K562 (cell line): Measurements from ENCODE around the gene DAPL1. TPM values are rescaled to one million over a fixed set of nuclear protein-coding genes. Genes with fewer than 3 reads are reported as not detected.

Source experiments
- ATAC-seq: fragments of 200-7000 bp; cut with Tn5 transposase; 3 replicates; pipeline ENCODE4 v1.9.1; 2020; ENCODE audit warnings: moderate library complexity
- BruUV-seq: library from RNA; stranded (reverse); fragments of 400-500 nt; replicated peaks from 2 replicates; lab custom pipeline; 2021; lab: Mats Ljungman, UMichigan
- CTCF ChIA-PET: fragments of 300-600 bp; formaldehyde crosslinking; extraction: SDS; loops from one replicate; lab custom pipeline; 2021; ENCODE audit warnings: low intra/inter-chr PET ratio; lab: Yijun Ruan, JAX
- POLR2A ChIA-PET: fragments of 300-600, 350-650 bp; sonication (Branson Sonifier 250); formaldehyde crosslinking; extraction: SDS; loops from one replicate; lab custom pipeline; 2021; ENCODE audit warnings: antibody characterized with exemption, inconsistent platforms; lab: Yijun Ruan, JAX
- DNase-seq, 4 experiments: peaks; one replicate each; pipeline versions ENCODE4 v3.0.0 to v3.0.0-alpha.2; 2011 to 2018; ENCODE audit warnings: low spot score in 3 of 4, mixed read lengths in 3 of 4; ENCODE audit errors: extremely low read depth in 1 of 4
- FAIRE-seq: peaks from 2 replicates; lab custom pipeline; 2011; peaks lifted over from hg19 to GRCh38; lab: Jason Lieb, UNC
- H2AFZ ChIP-seq: 2 replicates; pipeline ENCODE4 v1.6.0; 2011; ENCODE audit warnings: low read depth, low read length, control low read depth, inconsistent platforms
- H3K27ac ChIP-seq: fragments of 200-600 bp; 3 replicates; pipeline ENCODE4 v1.8.0; 2011; ENCODE audit warnings: low read depth, mild to moderate bottlenecking, control low read depth, inconsistent platforms, low read length, moderate library complexity, mixed read lengths; ENCODE audit errors: extremely low read depth
- H3K27me3 ChIP-seq, 2 experiments: fragments of 300-600 bp in 1 of 2; 2 replicates in 1 of 2; 3 replicates in 1 of 2; pipeline versions ENCODE4 v1.6.0 to v1.8.0; 2011; ENCODE audit warnings: inconsistent platforms in 2 of 2, low read length in 2 of 2, mild to moderate bottlenecking in 1 of 2, mixed read lengths in 1 of 2, moderate library complexity in 1 of 2; ENCODE audit not compliant: control insufficient read depth in 2 of 2, insufficient read depth in 2 of 2
- H3K36me3 ChIP-seq: fragments of 300-600 bp; 3 replicates; pipeline ENCODE4 v1.8.0; 2011; ENCODE audit warnings: mild to moderate bottlenecking, low read length, inconsistent platforms; ENCODE audit not compliant: control insufficient read depth, insufficient read depth
- H3K4me1 ChIP-seq, 2 experiments: fragments of 200-600 bp in 1 of 2; replicated peaks in 1 of 2; 2 replicates in 1 of 2; 3 replicates in 1 of 2; pipeline versions ENCODE4 v1.5.1 to v1.8.0; 2011; ENCODE audit warnings: inconsistent platforms in 2 of 2, low read length in 2 of 2, mild to moderate bottlenecking in 1 of 2, mixed read lengths in 1 of 2, moderate library complexity in 1 of 2; ENCODE audit not compliant: control insufficient read depth in 2 of 2, insufficient read depth in 2 of 2
- H3K4me2 ChIP-seq: 2 replicates; pipeline ENCODE4 v1.6.1; 2011; ENCODE audit warnings: low read length, control low read depth, inconsistent platforms, mixed read lengths; ENCODE audit not compliant: insufficient read depth
- H3K4me3 ChIP-seq: fragments of 200-600 bp; sonication (generic), shearing (Covaris generic); 2 replicates; pipeline ENCODE4 v1.5.1; 2016; ENCODE audit warnings: control low read depth, inconsistent platforms
- H3K79me2 ChIP-seq: fragments of 200-600 bp; 3 replicates; pipeline ENCODE4 v1.8.0; 2011; ENCODE audit warnings: low read length, inconsistent platforms; ENCODE audit not compliant: control insufficient read depth, insufficient read depth
- H3K9ac ChIP-seq, 2 experiments: 2 replicates each; pipeline versions ENCODE4 v1.6.0 to v1.6.1; 2011; ENCODE audit warnings: low read depth in 2 of 2, low read length in 2 of 2, control low read depth in 1 of 2, inconsistent platforms in 1 of 2, mild to moderate bottlenecking in 1 of 2, mixed read lengths in 1 of 2; ENCODE audit not compliant: insufficient read depth in 1 of 2
- H3K9me1 ChIP-seq: one replicate; pipeline ENCODE4 v1.6.0; 2011; ENCODE audit warnings: inconsistent platforms, mild to moderate bottlenecking, low read length, moderate library complexity; ENCODE audit not compliant: control insufficient read depth, insufficient read depth
- H3K9me3 ChIP-seq: replicated peaks from 2 replicates; pipeline ENCODE4 v1.5.1; 2011; ENCODE audit warnings: low read depth, low read length, inconsistent platforms; ENCODE audit not compliant: control insufficient read depth, insufficient read depth
- H4K20me1 ChIP-seq: replicated peaks from 2 replicates; pipeline ENCODE4 v1.6.1; 2011; ENCODE audit warnings: low read length, inconsistent platforms, mixed read lengths; ENCODE audit not compliant: control insufficient read depth, insufficient read depth
- ATF1 ChIP-seq, 2 experiments: fragments of 450-650 bp in 1 of 2; IDR thresholded peaks; 2 replicates each; pipeline ENCODE4 v1.6.1; 2016; ENCODE audit warnings: missing compliant biosample characterization in 1 of 2, missing genetic modification characterization in 1 of 2
- BMI1 ChIP-seq: fragments of 150-350 bp; IDR thresholded peaks from 2 replicates; pipeline ENCODE4 v1.6.1; 2014; ENCODE audit warnings: low read length
- CBFA2T2 ChIP-seq: fragments of 450-650 bp; conservative IDR thresholded peaks from 2 replicates; pipeline ENCODE4 v1.6.1; 2017; ENCODE audit warnings: mild to moderate bottlenecking
- COPS2 ChIP-seq: fragments of 450-650 bp; conservative IDR thresholded peaks from 2 replicates; pipeline ENCODE4 v1.6.1; 2016; ENCODE audit warnings: mild to moderate bottlenecking, moderate library complexity
- CTCF ChIP-seq, 3 experiments: IDR thresholded peaks in 2 of 3; conservative IDR thresholded peaks in 1 of 3; 2 replicates each; pipeline ENCODE4 v1.5.1; 2011 to 2012; ENCODE audit warnings: low read length in 3 of 3, mild to moderate bottlenecking in 3 of 3, control low read depth in 2 of 3, improper control_type of control experiment in 1 of 3, inconsistent platforms in 1 of 3, low read depth in 1 of 3, mixed read lengths in 1 of 3, moderate library complexity in 1 of 3; ENCODE audit not compliant: insufficient read depth in 2 of 3
- MAFF ChIP-seq: IDR thresholded peaks from 2 replicates; pipeline ENCODE4 v1.6.1; 2012; ENCODE audit warnings: low read length, improper control_type of control experiment
- NR2C2 ChIP-seq, 2 experiments: fragments of 200-800 bp in 1 of 2; sonication (Bioruptor generic) in 1 of 2; sonication (generic) in 1 of 2; formaldehyde crosslinking in 1 of 2; IDR thresholded peaks; 2 replicates each; pipeline versions ENCODE4 v1.6.1 to v1.8.0; 2016 to 2022; ENCODE audit warnings: mild to moderate bottlenecking in 1 of 2, missing compliant biosample characterization in 1 of 2, missing genetic modification characterization in 1 of 2, missing genetic modification reagents in 1 of 2
- NR2F6 ChIP-seq: fragments of 450-650 bp; formaldehyde crosslinking; IDR thresholded peaks from 2 replicates; pipeline ENCODE4 v1.4.0; 2020; ENCODE audit warnings: mild to moderate bottlenecking
- POLR2H ChIP-seq: IDR thresholded peaks from 2 replicates; pipeline ENCODE4 v1.6.1; 2016; ENCODE audit warnings: missing genetic modification characterization, low read depth, mild to moderate bottlenecking, control low read depth, missing compliant biosample characterization, moderate library complexity
- RFX1 ChIP-seq: fragments of 450-650 bp; IDR thresholded peaks from 2 replicates; pipeline ENCODE4 v1.6.1; 2016; ENCODE audit warnings: mild to moderate bottlenecking, moderate library complexity
- SAFB ChIP-seq: fragments of 200-400 bp; formaldehyde crosslinking; IDR thresholded peaks from 2 replicates; pipeline ENCODE4 v1.6.1; 2017; ENCODE audit warnings: low read depth, low read length, borderline replicate concordance
- TRIM28 ChIP-seq: fragments of 450-650 bp; IDR thresholded peaks from 2 replicates; pipeline ENCODE4 v1.6.1; 2017
- ZBTB8A ChIP-seq: fragments of 450-650 bp; IDR thresholded peaks from 2 replicates; pipeline ENCODE4 v1.6.1; 2018; ENCODE audit warnings: mild to moderate bottlenecking, moderate library complexity; ENCODE audit not compliant: partially characterized antibody
- ZNF239 ChIP-seq: fragments of 250-450 bp; sonication (Bioruptor Pico); IDR thresholded peaks from 2 replicates; pipeline ENCODE4 v1.4.0; 2020; ENCODE audit warnings: mild to moderate bottlenecking
- ZNF277 ChIP-seq: fragments of 250-450 bp; sonication (Bioruptor Pico); IDR thresholded peaks from 2 replicates; pipeline ENCODE4 v1.8.0; 2022; ENCODE audit warnings: inconsistent platforms, mild to moderate bottlenecking, moderate library complexity, borderline replicate concordance
- WGBS: fragments of 100-300 bp; shearing (Covaris generic); methylation state at CpG from one replicate; pipeline ENCODE4 v1.1.6; 2016; ENCODE audit warnings: low coverage, mixed read lengths; ENCODE audit not compliant: insufficient coverage; ENCODE audit errors: missing lambda C conversion rate; 5-methylcytosine and 5-hydroxymethylcytosine counted together
- in situ Hi-C: fragments of 300-500 bp; cut with MboI; formaldehyde crosslinking; loops from 4 replicates; pipeline ENCODE4 v1.15.0; 2018; ENCODE audit warnings: inconsistent platforms, mixed read lengths
- intact Hi-C: fragments of 100-400 bp; cut with micrococcal nuclease; formaldehyde crosslinking; loops from 2 replicates; pipeline ENCODE4 v1.14.2; 2022
- polyA plus RNA-seq, 8 experiments: library from polyadenylated mRNA; depleted of rRNA in 4 of 8; stranded (reverse) in 5 of 8; unstranded in 3 of 8; fragments of >200 nt; fragmentation: Nextera tagmentation in 2 of 8; fragmentation: Illumina TruSeq in 1 of 8; extraction: Ambion mirVana in 2 of 8; extraction: Trizol in 1 of 8; gene quantifications; 2 replicates each; pipeline versions ENCODE4 v1.2.1 to v1.2.3, GENCODE V29; 2011 to 2014; ENCODE audit warnings: inconsistent platforms in 1 of 8, missing spikeins in 1 of 8
- total RNA-seq, 7 experiments: library from RNA; depleted of rRNA in 6 of 7; stranded (reverse); fragments of >200 nt in 6 of 7; fragmentation: Illumina TruSeq in 2 of 7; extraction: Trizol in 2 of 7; gene quantifications; 2 replicates each; pipeline versions ENCODE4 v1.2.1 to v1.2.3, GENCODE V29; 2011 to 2021; ENCODE audit warnings: low replicate concordance in 1 of 7

The DAPL1 gene
- total and polyA plus RNA-seq, 9 of the 15 experiments (the other 6 are each of a cell fraction or from before 2014, with no cell fraction given), result not detected

- in situ Hi-C loops (no loop called here), intact Hi-C loops (no loop called here)
- ChIA-PET CTCF (no interaction called here), POLR2A (no interaction called here)
- Histone ChIP-seq H3K4me2 (no peak overlapping the region), H3K4me3 (no peak overlapping the region), H3K9me3 (no peaks in the 10 kb centered on the region), H3K36me3 (no peaks in the 10 kb centered on the region), H4K20me1 (no peaks in the 10 kb centered on the region), H3K27me3 (peaks cover 0 to 12% of the 10 kb centered on the region in 2 experiments; a peak in 2 of 5 replicates), H3K9me1 (no peaks in the 10 kb centered on the region), H3K9ac (no peak overlapping the region), H3K79me2 (no peaks in the 10 kb centered on the region), H3K4me1 (no peaks in the 10 kb centered on the region), H3K27ac (no peak overlapping the region), H2AFZ (no peak overlapping the region)
- BruUV-seq, result no TSS peak
- 0% methylated on average over 2 of the region's 2 CpGs for WGBS
- FAIRE-seq (no peak), DNase-seq (no peak), ATAC-seq (no peak)
- no peak for TF ChIP-seq ZNF239
- no peak for TF ChIP-seq BMI1
- no peak for TF ChIP-seq NR2C2 (CRISPR knock-in tag; IDR thresholded peaks at IDR 0.05)
- no peak for TF ChIP-seq NR2C2 (tag; IDR thresholded peaks at IDR 0.05)
- TF ChIP-seq RFX1, result no peak
- TF ChIP-seq CBFA2T2, result no peak
These were observed 42.5 kb downstream of the DAPL1 start for GRCh38 chr2:158837645-158838044.

GRCh38 chr2:158841850-158842249 is 46.7 kb downstream of the DAPL1 start:
- POLR2A ChIA-PET, result no interaction called here
- H3K9me1 ChIP-seq, result no peaks in the 10 kb centered on the region
- ATAC-seq (no peak), DNase-seq (no peak), FAIRE-seq (no peak)
- no peak overlapping the region for H3K27ac ChIP-seq
- H3K36me3 ChIP-seq, result no peaks in the 10 kb centered on the region
- no peak overlapping the region for H3K4me3 ChIP-seq
- no peaks in the 10 kb centered on the region for H4K20me1 ChIP-seq
- H3K9me3 ChIP-seq, result no peaks in the 10 kb centered on the region
- H3K79me2 ChIP-seq, result no peaks in the 10 kb centered on the region
- CTCF ChIA-PET, result no interaction called here
- no TSS peak for BruUV-seq
- no peaks in the 10 kb centered on the region for H3K4me1 ChIP-seq
- H3K27me3 ChIP-seq, result peaks cover 0 to 13% of the 10 kb centered on the region in 2 experiments; a peak in 2 of 5 replicates
- no peak overlapping the region for H3K4me2 ChIP-seq
- intact Hi-C loops, result no loop called here
- in situ Hi-C loops, result no loop called here
- H3K9ac ChIP-seq, result no peak overlapping the region
- no peak overlapping the region for H2AFZ ChIP-seq
- TF ChIP-seq ZBTB8A (no peak), POLR2H (tag) (no peak), MAFF (no peak), ATF1 (CRISPR knock-in tag; IDR thresholded peaks at IDR 0.05) (no peak), ATF1 (tag; IDR thresholded peaks at IDR 0.05) (no peak), COPS2 (no peak), ZNF277 (no peak), CTCF (IDR thresholded peaks at IDR 0.05 in 2 of 3, conservative IDR thresholded peaks at IDR 0.05 in 1 of 3; ENCODE audit: insufficient read depth in 2 of 3, low read depth in 1 of 3, low read length in 3 of 3) (no peak), TRIM28 (no peak), SAFB (no peak), NR2F6 (CRISPR knock-in tag) (no peak)
